Bone marrow (tissue), 2 donors: ENCODE results near the gene TTLL11.

Experiments used
- DNase-seq, 2 donors: peaks; one replicate each; lab custom pipeline; 2025; lab: John Stamatoyannopoulos, UW

The TTLL11 gene

GRCh38 chr9:121785673-121786542 lies 307.2 kb downstream of the TTLL11 start:
- DNase-seq, result no peak

DNA sequence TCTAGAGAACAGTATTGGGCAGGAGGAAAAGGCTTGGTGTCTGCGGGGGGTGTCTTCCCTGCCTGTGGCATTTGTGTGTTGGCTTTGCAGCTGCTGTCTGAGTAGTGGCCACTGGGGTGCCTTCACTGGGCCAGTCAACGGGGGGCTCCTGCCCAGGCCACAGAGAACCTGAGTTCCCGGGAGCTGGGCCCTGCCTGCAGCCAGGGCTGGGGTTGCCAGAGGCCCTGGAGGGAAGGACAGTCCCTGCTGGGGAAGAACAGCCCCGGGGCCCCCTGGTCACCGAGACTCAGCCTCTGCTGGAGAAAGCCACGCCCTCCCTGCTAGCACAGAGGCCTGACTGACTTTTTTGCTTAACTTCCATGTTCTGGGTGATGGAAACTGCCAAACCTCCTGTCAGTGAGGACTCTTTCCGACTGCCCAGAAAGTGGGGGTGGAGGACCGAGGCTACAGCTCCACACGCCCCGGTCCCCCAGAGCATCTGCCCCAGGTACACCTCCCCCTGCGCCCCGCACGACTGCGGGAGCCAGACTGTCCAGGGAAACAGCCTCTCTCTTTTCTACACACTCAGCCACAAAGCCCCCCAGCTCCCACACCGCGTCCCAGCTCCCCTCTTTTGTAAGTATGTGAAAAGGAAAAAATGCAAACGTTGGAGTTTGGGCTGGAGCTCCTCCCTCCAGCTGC lies 308.2 kb downstream of the TTLL11 start:
- DNase-seq, result no peak

- DNase-seq, result no peak
These were observed 309.3 kb downstream of the TTLL11 start for GRCh38 chr9:121783521-121784507.

- no peak for DNase-seq
These were observed 310.0 kb downstream of the TTLL11 start for GRCh38 chr9:121783111-121783510.

GRCh38 chr9:121782514-121783110 lies 310.5 kb downstream of the TTLL11 start:
- DNase-seq, result no peak

DNA sequence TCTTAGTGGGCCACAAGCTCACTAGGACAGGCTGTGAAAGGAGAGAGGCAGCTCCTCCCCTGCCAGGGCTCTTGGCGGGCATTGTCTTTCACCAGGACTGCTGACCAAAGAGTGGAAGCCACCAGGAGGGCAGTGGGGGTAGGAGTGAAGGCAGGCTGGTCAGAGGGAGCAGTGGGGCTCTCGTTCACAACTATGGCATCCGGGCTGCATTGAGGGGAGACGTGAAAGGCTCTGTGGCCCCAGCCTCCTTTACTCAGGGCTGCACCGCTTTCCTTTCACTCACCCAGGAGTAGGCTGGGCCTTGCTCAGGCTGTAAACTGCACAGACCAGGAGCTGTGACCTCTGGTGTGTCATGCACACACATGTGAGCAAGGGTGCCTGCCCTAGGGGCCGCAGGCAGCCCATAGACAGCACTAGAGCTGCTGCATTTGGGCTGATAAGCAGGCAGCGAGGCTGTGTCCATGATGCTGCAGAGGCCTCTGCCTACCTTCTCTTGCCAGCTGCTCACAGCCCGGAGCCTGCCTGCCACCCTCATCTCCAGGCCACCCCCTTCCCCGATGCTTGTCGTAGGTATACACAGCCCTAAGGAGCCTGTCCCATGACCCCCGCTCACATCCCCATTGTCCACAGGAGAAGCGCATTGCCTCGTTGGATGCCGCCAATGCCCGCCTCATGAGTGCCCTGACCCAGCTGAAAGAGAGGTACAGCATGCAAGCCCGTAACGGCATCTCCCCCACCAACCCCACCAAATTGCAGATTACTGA lies 311.2 kb downstream of the TTLL11 start:
- no peak for DNase-seq

DNA sequence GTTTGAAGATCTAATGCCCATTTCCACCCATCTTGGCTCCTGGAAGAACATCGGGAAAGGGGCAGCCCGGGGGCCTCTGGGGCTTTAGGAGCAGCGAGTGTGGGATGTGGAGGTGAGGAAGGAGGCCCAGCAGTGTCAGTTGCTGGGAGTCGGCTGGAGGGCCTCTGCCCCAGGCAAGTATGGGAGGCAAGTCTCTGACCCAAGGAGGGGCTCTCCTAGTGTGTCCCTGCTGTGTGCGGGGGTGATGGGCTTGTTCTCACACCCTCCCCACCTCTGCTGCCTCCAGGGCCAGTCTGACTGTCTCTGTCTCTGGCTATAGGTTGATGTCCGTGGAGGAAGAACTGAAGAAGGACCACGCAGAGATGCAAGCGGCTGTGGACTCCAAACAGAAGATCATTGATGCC lies 312.0 kb downstream of the TTLL11 start:
- DNase-seq, result no peak

GRCh38 chr9:121780177-121781040 lies 312.7 kb downstream of the TTLL11 start:
- no peak for DNase-seq

GRCh38 chr9:121779381-121780117 lies 313.6 kb downstream of the TTLL11 start:
- no peak for DNase-seq

DNA sequence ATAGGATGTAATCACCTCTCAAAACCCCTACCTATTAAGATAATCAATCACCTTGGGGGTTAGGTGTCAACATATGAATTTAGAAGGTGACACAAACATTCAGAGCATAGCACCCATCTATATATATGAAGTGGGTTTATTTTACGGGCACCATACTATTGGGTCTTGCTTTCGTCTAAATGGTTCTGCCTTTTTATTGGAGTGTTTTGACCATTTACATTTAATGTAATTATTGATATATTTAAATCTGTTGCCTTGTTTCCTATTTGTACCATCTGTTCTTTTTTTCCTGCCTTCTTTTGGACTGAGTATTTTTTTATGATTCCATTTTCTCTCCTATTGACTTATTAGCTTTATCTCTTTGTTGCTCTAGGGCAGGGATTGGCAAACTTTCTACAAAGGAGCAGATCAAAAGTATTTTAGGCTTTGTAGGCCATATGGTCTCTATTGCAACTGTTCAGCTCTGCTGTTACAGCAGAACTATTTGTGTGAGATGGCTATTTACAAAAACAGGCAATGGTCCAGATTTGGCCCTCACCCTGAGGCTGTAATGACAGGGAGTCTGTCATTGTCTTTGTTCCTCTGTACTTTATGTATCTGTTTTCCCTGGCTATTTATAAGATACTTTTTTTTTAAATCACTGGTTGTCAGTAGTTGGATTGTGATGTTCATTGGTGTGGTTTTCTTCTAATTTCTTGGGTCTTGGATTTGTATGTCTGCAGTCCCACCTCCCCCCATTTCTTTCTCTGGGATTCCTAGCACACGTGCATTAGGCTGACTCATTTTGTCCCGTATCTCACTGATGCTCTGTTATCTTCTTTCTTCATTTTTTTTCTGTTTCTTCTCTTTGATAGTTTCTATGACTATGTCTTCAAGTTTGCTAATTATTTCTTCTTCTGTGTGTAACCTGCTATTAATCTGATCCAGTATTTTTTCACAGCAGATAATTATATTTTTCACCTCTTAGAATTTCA lies 314.6 kb downstream of the TTLL11 start:
- no peak for DNase-seq

DNA sequence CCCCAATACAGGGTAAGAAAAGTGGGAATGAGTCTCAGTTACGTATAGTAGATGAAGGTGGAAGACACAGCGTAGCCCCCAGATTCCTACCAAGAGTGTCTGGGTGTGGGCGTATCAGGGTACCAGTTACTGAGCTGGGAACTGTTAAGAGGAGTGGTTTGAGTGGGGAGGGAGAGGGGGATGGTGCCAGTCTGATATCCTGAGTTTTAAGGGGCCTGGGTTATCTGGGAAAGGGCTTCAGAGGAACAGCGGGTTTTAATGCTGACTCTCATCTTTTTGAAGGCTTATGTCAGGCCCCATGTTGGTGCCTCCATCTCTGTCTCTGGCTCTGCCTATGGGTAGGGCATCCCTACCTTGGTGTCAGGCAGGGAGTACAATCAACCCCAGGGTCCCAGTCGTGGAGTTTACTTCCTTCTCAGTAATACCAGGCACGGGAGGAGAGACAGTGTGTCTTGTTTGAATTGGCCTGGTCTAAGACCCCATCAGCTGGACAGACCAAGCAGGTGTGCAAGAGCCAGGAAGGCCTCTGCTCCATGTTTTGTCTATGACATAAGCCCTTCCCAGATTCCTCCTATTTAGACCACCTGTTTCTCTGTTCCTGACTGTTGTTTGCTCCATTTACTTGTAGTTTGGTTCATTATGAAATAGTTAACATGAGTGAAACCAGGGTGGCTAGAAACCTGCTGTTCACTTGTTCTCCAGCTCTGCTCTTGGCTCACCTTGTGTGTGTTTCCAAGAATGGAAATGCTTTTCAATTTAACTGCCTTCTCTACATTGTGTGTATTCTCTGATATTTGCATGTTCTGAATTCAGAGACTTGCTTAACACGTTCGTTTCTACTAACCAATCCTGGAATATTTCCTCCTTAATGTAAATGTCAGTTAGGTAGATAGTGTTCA lies 316.1 kb downstream of the TTLL11 start:
- DNase-seq, result no peak

- DNase-seq, result no peak
These were observed 316.9 kb downstream of the TTLL11 start for GRCh38 chr9:121776001-121776738.

GRCh38 chr9:121774715-121775613 lies 318.1 kb downstream of the TTLL11 start:
- no peak for DNase-seq

DNA sequence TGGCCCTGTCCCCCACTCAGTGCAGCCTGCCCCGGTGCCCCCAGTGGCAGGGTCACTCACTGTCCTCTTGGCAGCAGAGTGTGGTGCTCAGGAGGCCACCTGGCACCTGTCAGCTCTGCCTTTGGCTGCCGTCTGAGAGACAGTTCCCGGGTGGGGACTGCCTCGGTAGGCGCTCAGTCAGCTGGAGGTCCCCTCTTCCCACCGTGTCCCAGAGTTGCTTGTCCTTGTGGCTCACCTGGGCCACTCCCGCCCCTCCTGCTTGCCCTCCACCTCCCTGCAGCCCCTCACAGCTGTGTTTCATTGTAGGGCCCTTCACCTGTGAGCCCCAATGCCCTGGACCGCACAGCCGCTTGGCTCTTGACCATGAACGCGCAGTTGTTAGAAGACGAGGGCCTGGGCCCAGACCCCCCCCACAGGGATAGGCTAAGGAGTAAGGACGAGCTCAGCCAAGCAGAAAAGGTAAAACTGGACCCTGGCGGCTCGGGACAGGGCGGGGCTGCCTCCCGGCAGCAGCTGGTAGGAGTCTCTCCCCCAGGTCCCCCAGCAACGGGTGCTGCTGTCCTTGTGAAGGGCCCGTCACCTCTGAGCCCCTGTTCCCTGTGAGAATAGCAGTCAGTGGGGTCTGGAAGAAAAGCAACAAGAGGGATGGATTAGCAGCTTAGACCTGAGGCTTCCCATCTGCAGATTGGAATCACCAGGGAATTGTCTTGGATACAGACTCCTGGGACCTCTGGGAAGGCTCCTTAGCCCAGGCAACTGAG lies 319.0 kb downstream of the TTLL11 start:
- DNase-seq, result no peak
